ENCODE results near the gene ANKRD39. TPM values are rescaled to one million over a fixed set of nuclear protein-coding genes. Genes with fewer than 3 reads are reported as not detected.
A peak's percentile ranks its signal among the peaks of the same experiment; 100 is the strongest.

The ANKRD39 gene
- total and polyA plus RNA-seq, 9 of the 15 experiments (the other 6 are each of a cell fraction or from before 2014, with no cell fraction given): 8.2 to 33.1 (median 23.8) TPM

DNA sequence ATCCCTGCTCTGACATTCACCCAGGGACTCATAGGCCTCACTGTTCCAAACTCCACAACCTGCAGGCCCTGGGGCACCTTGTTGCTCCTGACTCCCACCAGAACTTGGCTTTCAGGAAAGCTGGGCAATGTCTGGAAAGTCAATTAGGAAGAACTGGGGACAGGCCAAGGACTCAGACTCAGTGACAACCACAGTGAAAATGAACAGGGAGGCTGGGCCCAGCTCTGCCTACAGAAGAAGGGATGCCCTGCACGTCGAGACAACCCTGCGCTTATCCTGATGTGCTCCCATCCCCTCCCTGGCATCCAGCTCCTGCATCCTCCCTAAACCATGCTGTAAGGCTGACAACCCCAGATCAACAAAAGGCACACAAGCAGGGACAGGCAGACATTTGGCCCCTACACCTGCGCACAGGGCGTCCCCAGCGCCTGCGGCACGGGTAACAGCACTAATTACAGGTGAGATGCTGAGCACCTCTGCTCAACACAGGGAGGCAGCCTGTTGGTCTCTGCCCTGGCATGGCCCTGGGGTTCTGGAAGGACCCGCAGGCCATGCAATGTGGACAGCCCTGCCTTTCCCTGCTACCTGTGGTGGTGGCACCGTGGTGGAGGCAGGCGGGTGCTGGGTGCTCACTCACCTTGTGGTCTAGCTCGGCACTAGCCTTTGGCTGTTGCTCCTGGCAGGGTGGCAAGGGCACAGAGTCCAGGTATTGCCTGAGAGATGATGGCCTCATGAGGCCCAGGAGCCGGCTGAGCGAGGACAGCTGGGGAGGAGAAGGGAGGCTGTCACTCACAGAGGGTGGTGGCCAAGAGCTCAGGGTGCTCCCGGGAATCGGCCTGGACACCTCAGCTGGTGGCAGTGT lies 35.7 kb upstream of the ANKRD39 start:
- no peak for ATAC-seq
- BruUV-seq (replicated peaks): no TSS peak
- DNase-seq (ENCODE audit: extremely low read depth in 1 of 4, low spot score in 3 of 4): peak in 2 of 4 experiments; percentile 39 to 42
- H3K79me2 ChIP-seq (ENCODE audit: control insufficient read depth, insufficient read depth, low read length): peaks cover 69% of the 10 kb centered on the region
- intact Hi-C loops (cut with micrococcal nuclease) (loop anchor here (2.0 kb wide), 1 partner anchor 25 kb away; no protein-coding TSS in a partner anchor), in situ Hi-C loops (cut with MboI) (no loop called here)
- peak overlapping the region; percentile 91 for H3K4me2 ChIP-seq (ENCODE audit: insufficient read depth, low read length)
- no peaks in the 10 kb centered on the region for H3K9me3 ChIP-seq (replicated peaks; ENCODE audit: control insufficient read depth, insufficient read depth, low read depth, low read length)
- no peak overlapping the region for H2AFZ ChIP-seq (ENCODE audit: low read depth, low read length)
- H3K36me3 ChIP-seq (ENCODE audit: control insufficient read depth, insufficient read depth, low read length): peaks cover 53% of the 10 kb centered on the region
- peak overlapping the region; percentile 77 for H3K27ac ChIP-seq (ENCODE audit: extremely low read depth, low read depth, low read length)
- H3K9ac ChIP-seq (ENCODE audit: insufficient read depth in 1 of 2, low read depth in 2 of 2, low read length in 2 of 2): peak overlapping the region; percentile 72 to 93
- FAIRE-seq: no peak
- peak overlapping the region; percentile 45; the same call in 1 of the 2 replicates for H3K4me3 ChIP-seq
- POLR2A ChIA-PET: interaction anchor here (0.6 to 9.0 kb wide), 5 partner anchors 13 to 616 kb away, joined by 4 to 112 read pairs (median 4); no protein-coding TSS in a partner anchor
- H3K27me3 ChIP-seq (ENCODE audit: control insufficient read depth in 2 of 2, insufficient read depth in 2 of 2, low read length in 2 of 2): no peaks in the 10 kb centered on the region
- CTCF ChIA-PET (ENCODE audit: low intra/inter-chr PET ratio): interaction anchor here (0.5 kb wide), 1 partner anchor 32 kb away, joined by 4 read pairs; no protein-coding TSS in a partner anchor
- no peaks in the 10 kb centered on the region for H4K20me1 ChIP-seq (replicated peaks; ENCODE audit: control insufficient read depth, insufficient read depth, low read length)
- peaks cover 77 to 88% of the 10 kb centered on the region in 2 experiments for H3K4me1 ChIP-seq (replicated peaks in 1 of 2; ENCODE audit: control insufficient read depth in 2 of 2, insufficient read depth in 2 of 2, low read length in 2 of 2)
- no peaks in the 10 kb centered on the region for H3K9me1 ChIP-seq (ENCODE audit: control insufficient read depth, insufficient read depth, low read length)
- WGBS (ENCODE audit: insufficient coverage, low coverage, missing lambda C conversion rate): 65% methylated on average over 16 of the region's 16 CpGs
- TF ChIP-seq POLR2H (tag; IDR thresholded peaks at IDR 0.05; ENCODE audit: low read depth) (no peak), FIP1L1 (IDR thresholded peaks at IDR 0.05; ENCODE audit: low read depth, low read length, poor library complexity, severe bottlenecking) (no peak), LCOR (CRISPR knock-in tag; IDR thresholded peaks at IDR 0.05) (no peak), CSDE1 (IDR thresholded peaks at IDR 0.05) (no peak), SMARCA4 (IDR thresholded peaks at IDR 0.05) (no peak), DDX20 (tag; IDR thresholded peaks at IDR 0.05; ENCODE audit: low read depth) (no peak), IFI16 (CRISPR knock-in tag; IDR thresholded peaks at IDR 0.05) (no peak), PHTF2 (CRISPR knock-in tag; IDR thresholded peaks at IDR 0.05) (no peak), HDAC1 (IDR thresholded peaks at IDR 0.05) (0 out of 4 replicates have a peak, but pooled peaks of 1 of the 2 experiments have one; percentile 9), HLTF (IDR thresholded peaks at IDR 0.05) (no peak)
- TF ChIP-seq, protein P1, sequence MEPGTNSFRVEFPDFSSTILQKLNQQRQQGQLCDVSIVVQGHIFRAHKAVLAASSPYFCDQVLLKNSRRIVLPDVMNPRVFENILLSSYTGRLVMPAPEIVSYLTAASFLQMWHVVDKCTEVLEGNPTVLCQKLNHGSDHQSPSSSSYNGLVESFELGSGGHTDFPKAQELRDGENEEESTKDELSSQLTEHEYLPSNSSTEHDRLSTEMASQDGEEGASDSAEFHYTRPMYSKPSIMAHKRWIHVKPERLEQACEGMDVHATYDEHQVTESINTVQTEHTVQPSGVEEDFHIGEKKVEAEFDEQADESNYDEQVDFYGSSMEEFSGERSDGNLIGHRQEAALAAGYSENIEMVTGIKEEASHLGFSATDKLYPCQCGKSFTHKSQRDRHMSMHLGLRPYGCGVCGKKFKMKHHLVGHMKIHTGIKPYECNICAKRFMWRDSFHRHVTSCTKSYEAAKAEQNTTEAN (CRISPR knock-in tag; IDR thresholded peaks at IDR 0.05): no peak
- TF ChIP-seq, protein P2, sequence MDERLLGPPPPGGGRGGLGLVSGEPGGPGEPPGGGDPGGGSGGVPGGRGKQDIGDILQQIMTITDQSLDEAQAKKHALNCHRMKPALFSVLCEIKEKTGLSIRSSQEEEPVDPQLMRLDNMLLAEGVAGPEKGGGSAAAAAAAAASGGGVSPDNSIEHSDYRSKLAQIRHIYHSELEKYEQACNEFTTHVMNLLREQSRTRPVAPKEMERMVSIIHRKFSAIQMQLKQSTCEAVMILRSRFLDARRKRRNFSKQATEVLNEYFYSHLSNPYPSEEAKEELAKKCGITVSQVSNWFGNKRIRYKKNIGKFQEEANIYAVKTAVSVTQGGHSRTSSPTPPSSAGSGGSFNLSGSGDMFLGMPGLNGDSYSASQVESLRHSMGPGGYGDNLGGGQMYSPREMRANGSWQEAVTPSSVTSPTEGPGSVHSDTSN (CRISPR knock-in tag; IDR thresholded peaks at IDR 0.05; ENCODE audit: low read depth): peak; percentile 39; the same call in 1 of the 2 replicates
- TF ChIP-seq, protein P2 (tag; conservative IDR thresholded peaks at IDR 0.05; ENCODE audit: low read depth): no peak
- TF ChIP-seq, protein P3, sequence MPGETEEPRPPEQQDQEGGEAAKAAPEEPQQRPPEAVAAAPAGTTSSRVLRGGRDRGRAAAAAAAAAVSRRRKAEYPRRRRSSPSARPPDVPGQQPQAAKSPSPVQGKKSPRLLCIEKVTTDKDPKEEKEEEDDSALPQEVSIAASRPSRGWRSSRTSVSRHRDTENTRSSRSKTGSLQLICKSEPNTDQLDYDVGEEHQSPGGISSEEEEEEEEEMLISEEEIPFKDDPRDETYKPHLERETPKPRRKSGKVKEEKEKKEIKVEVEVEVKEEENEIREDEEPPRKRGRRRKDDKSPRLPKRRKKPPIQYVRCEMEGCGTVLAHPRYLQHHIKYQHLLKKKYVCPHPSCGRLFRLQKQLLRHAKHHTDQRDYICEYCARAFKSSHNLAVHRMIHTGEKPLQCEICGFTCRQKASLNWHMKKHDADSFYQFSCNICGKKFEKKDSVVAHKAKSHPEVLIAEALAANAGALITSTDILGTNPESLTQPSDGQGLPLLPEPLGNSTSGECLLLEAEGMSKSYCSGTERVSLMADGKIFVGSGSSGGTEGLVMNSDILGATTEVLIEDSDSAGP (CRISPR knock-in tag; IDR thresholded peaks at IDR 0.05): no peak
- TF ChIP-seq, protein P4, sequence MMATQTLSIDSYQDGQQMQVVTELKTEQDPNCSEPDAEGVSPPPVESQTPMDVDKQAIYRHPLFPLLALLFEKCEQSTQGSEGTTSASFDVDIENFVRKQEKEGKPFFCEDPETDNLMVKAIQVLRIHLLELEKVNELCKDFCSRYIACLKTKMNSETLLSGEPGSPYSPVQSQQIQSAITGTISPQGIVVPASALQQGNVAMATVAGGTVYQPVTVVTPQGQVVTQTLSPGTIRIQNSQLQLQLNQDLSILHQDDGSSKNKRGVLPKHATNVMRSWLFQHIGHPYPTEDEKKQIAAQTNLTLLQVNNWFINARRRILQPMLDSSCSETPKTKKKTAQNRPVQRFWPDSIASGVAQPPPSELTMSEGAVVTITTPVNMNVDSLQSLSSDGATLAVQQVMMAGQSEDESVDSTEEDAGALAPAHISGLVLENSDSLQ (IDR thresholded peaks at IDR 0.05): peak; percentile 94

All from K562 (cell line).